ENCODE data around the gene COG4.

COG4 gene

GRCh38 chr16:70520612-70521297, 2.6 kb downstream of the COG4 start:
- TF ChIP-seq, protein P1, sequence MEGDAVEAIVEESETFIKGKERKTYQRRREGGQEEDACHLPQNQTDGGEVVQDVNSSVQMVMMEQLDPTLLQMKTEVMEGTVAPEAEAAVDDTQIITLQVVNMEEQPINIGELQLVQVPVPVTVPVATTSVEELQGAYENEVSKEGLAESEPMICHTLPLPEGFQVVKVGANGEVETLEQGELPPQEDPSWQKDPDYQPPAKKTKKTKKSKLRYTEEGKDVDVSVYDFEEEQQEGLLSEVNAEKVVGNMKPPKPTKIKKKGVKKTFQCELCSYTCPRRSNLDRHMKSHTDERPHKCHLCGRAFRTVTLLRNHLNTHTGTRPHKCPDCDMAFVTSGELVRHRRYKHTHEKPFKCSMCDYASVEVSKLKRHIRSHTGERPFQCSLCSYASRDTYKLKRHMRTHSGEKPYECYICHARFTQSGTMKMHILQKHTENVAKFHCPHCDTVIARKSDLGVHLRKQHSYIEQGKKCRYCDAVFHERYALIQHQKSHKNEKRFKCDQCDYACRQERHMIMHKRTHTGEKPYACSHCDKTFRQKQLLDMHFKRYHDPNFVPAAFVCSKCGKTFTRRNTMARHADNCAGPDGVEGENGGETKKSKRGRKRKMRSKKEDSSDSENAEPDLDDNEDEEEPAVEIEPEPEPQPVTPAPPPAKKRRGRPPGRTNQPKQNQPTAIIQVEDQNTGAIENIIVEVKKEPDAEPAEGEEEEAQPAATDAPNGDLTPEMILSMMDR (conservative IDR thresholded peaks at IDR 0.05; ENCODE audit: low read depth) = no peak
- peak; percentile 27 for DNase-seq (ENCODE audit: low spot score)
- H3K27ac ChIP-seq = peak overlapping the region; percentile 55
- CTCF ChIA-PET = interaction anchor here (0.7 kb wide), 1 partner anchor 1038 kb away, joined by 4 read pairs; no protein-coding TSS in a partner anchor
- POLR2A ChIA-PET (ENCODE audit: low non-redundant PET) = interaction anchor here (0.6 kb wide), 1 partner anchor 134 kb away, joined by 5 read pairs; no protein-coding TSS in a partner anchor

DNA sequence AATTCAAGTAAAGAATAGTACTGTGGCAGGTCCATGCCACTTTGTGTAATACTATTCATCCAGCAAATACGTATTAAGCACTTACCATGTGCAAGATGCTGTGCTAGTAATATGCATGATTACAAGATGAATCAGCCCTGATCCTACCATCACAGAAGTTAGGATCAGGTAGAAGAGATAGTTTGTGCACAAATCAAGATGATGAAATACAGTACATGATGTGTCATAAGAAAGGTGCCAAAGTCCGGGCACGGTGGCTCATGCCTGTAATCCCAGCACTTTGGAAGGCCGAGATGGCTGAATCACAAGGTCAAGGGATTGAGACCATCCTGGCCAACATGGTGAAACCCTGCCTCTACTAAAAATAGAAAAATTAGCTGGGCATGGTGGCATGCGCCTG, 10.9 kb downstream of the COG4 start:
- H3K27ac ChIP-seq = peak overlapping the region; percentile 66
- CTCF ChIA-PET = interaction anchor here (0.6 kb wide), 1 partner anchor 189 kb away, joined by 5 read pairs; no protein-coding TSS in a partner anchor
- POLR2A ChIA-PET (ENCODE audit: low non-redundant PET) = no interaction called here
- TF ChIP-seq, protein P1 (conservative IDR thresholded peaks at IDR 0.05; ENCODE audit: low read depth) = no peak
- peak; percentile 79 for DNase-seq (ENCODE audit: low spot score)

DNA sequence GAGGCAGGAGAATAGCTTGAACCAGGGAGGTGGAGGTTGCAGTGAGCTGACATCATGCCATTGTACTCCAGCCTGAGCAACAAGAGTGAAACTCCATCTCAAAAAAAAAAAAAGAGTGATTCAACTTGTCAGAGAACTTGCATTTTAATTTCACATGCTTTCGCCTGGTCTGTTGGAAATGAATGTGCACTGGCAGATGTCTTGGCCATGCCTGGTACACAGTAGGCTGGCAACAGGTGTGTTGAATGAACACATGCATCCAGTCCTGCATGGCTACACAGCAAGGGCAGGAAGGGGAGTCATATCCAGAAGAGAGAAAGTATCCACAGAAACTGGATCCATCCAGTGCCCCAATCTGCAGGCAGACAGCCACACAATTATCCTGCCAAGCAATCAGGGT, 11.5 kb downstream of the COG4 start:
- peak overlapping the region; percentile 66; the same call in 1 of the 2 replicates for H3K27ac ChIP-seq
- TF ChIP-seq, protein P1 (conservative IDR thresholded peaks at IDR 0.05; ENCODE audit: low read depth) = no peak
- DNase-seq (ENCODE audit: low spot score) = no peak
- ChIA-PET POLR2A (ENCODE audit: low non-redundant PET) (no interaction called here), CTCF (no interaction called here)

DNA sequence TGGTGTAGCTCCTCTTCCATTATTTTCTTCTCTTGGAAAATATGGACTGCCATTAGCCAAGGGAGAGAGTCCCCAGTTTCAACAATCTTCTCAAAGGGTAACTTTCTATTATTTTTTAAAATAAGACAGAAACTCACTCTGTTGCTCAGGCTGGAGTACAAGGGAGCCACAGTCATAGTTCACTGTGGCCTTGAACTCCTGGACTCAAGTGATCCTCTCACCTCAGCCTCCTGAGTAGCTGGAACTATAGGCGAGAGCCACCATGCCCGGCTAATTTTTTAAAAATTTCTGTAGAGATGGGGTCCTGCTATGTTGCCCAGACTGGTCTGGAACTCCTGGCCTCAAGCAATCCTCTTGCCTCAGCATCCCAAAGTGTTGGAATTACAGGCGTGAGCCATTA, 13.1 kb downstream of the COG4 start:
- no peak for DNase-seq (ENCODE audit: low spot score)
- TF ChIP-seq, protein P1 (conservative IDR thresholded peaks at IDR 0.05; ENCODE audit: low read depth) = no peak
- CTCF ChIA-PET = no interaction called here
- POLR2A ChIA-PET (ENCODE audit: low non-redundant PET) = no interaction called here
- H3K27ac ChIP-seq = no peak overlapping the region

DNA sequence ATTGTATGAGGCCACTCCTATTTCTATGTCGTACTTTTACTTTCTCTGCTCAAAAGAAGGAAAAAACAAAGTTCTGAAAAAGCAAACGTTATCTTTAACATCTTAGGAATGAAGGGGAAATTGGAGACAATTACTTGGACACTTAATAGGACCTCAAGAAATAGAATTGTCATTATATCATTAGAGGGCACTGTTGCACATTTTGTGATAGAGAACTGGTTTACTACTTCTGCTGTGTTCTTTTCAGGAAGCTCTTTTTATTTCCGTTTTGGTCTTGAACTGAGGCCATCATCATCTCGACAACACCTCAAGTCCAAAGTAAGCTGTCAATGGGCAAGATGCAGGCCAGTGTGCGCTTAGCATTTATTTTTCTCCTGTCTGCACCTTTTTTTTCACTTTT, 14.6 kb downstream of the COG4 start:
- TF ChIP-seq, protein P1 (conservative IDR thresholded peaks at IDR 0.05; ENCODE audit: low read depth) = no peak
- CTCF ChIA-PET = interaction anchor here (0.8 to 1.0 kb wide), 2 partner anchors 14 to 42 kb away, joined by 3 to 5 read pairs; partner anchors contain the start of genes COG4 and SF3B3
- H3K27ac ChIP-seq = no peak overlapping the region
- no peak for DNase-seq (ENCODE audit: low spot score)
- POLR2A ChIA-PET (ENCODE audit: low non-redundant PET) = no interaction called here

- TF ChIP-seq, protein P1 (conservative IDR thresholded peaks at IDR 0.05; ENCODE audit: low read depth) = no peak
- ChIA-PET CTCF (interaction anchor here (0.6 to 1.1 kb wide), 2 partner anchors 25 to 228 kb away, joined by 3 read pairs; no protein-coding TSS in a partner anchor), POLR2A (ENCODE audit: low non-redundant PET) (no interaction called here)
- DNase-seq (ENCODE audit: low spot score) = no peak
- no peak overlapping the region for H3K27ac ChIP-seq
These were observed 26.8 kb downstream of the COG4 start for GRCh38 chr16:70496513-70496912.

Measured in RWPE1 (cell line).